SKM-1 treated with dmso at 0.1 percent for 144 hours (cell line): ENCODE results near the gene PAPOLA.

Experiments
- DNase-seq: peaks from one replicate; lab custom pipeline; 2025; ENCODE audit not compliant: unreplicated experiment; lab: John Stamatoyannopoulos, UW

The PAPOLA gene

GRCh38 chr14:96564389-96564788 lies 62.2 kb downstream of the PAPOLA start:
- DNase-seq = no peak

- no peak for DNase-seq
Observed at GRCh38 chr14:96565811-96566210, 63.6 kb downstream of the PAPOLA start.

GRCh38 chr14:96567289-96567899 lies 65.2 kb downstream of the PAPOLA start:
- DNase-seq = no peak

GRCh38 chr14:96568621-96569020 lies 66.4 kb downstream of the PAPOLA start:
- no peak for DNase-seq

GRCh38 chr14:96571311-96571710 lies 69.1 kb downstream of the PAPOLA start:
- DNase-seq = no peak

- DNase-seq = no peak
Observed at GRCh38 chr14:96573473-96574100, 71.4 kb downstream of the PAPOLA start.

GRCh38 chr14:96574171-96574632 lies 72.0 kb downstream of the PAPOLA start:
- DNase-seq = no peak

GRCh38 chr14:96574633-96575632 lies 72.8 kb downstream of the PAPOLA start:
- DNase-seq = no peak

GRCh38 chr14:96576359-96576758 lies 74.2 kb downstream of the PAPOLA start:
- no peak for DNase-seq

GRCh38 chr14:96576937-96577336 lies 74.8 kb downstream of the PAPOLA start:
- no peak for DNase-seq

GRCh38 chr14:96578619-96579018 lies 76.4 kb downstream of the PAPOLA start:
- DNase-seq = no peak

GRCh38 chr14:96579358-96579757 lies 77.2 kb downstream of the PAPOLA start:
- DNase-seq = no peak

- DNase-seq = no peak
Observed at GRCh38 chr14:96579855-96580254, 77.7 kb downstream of the PAPOLA start.

- no peak for DNase-seq
Observed at GRCh38 chr14:96580566-96580965, 78.4 kb downstream of the PAPOLA start.

GRCh38 chr14:96581026-96581425 lies 78.8 kb downstream of the PAPOLA start:
- DNase-seq = no peak

- DNase-seq = no peak
Observed at GRCh38 chr14:96581902-96582301, 79.7 kb downstream of the PAPOLA start.

- DNase-seq = no peak
Observed at GRCh38 chr14:96582411-96582961, 80.3 kb downstream of the PAPOLA start.

GRCh38 chr14:96582995-96583394 lies 80.8 kb downstream of the PAPOLA start:
- DNase-seq = no peak

GRCh38 chr14:96583569-96584041 lies 81.4 kb downstream of the PAPOLA start:
- no peak for DNase-seq

- DNase-seq = no peak
Observed at GRCh38 chr14:96584199-96584906, 82.2 kb downstream of the PAPOLA start.
